ENCODE results near the gene MRPL30.

DNA sequence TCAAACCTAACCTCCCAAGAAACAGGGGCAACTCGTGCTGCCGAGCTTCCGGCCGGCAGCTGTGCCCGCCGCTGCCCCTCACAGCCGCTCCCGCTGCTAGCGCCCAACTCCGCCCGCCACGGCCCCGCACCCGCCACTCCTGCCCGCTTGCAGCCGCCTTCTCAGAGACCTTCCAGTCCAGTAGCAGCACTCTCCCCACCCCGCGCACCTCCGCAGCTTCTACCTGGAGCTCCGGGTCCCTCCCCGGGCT is 40.2 kb upstream of the MRPL30 start:
- TF ChIP-seq, protein P1, sequence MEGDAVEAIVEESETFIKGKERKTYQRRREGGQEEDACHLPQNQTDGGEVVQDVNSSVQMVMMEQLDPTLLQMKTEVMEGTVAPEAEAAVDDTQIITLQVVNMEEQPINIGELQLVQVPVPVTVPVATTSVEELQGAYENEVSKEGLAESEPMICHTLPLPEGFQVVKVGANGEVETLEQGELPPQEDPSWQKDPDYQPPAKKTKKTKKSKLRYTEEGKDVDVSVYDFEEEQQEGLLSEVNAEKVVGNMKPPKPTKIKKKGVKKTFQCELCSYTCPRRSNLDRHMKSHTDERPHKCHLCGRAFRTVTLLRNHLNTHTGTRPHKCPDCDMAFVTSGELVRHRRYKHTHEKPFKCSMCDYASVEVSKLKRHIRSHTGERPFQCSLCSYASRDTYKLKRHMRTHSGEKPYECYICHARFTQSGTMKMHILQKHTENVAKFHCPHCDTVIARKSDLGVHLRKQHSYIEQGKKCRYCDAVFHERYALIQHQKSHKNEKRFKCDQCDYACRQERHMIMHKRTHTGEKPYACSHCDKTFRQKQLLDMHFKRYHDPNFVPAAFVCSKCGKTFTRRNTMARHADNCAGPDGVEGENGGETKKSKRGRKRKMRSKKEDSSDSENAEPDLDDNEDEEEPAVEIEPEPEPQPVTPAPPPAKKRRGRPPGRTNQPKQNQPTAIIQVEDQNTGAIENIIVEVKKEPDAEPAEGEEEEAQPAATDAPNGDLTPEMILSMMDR (IDR thresholded peaks at IDR 0.05; ENCODE audit: insufficient read depth, low read depth, low read length), result no peak
- no peak for TF ChIP-seq EZH2 (IDR thresholded peaks at IDR 0.05; ENCODE audit: insufficient read depth, low read length)

Data from astrocyte (in vitro differentiated cells and primary cell).